Measurements from ENCODE around the gene MDFIC. TPM values are rescaled to one million over a fixed set of nuclear protein-coding genes. Genes with fewer than 3 reads are reported as not detected.

Gene MDFIC
- total RNA-seq, 1 donor, result 72.1 TPM

DNA sequence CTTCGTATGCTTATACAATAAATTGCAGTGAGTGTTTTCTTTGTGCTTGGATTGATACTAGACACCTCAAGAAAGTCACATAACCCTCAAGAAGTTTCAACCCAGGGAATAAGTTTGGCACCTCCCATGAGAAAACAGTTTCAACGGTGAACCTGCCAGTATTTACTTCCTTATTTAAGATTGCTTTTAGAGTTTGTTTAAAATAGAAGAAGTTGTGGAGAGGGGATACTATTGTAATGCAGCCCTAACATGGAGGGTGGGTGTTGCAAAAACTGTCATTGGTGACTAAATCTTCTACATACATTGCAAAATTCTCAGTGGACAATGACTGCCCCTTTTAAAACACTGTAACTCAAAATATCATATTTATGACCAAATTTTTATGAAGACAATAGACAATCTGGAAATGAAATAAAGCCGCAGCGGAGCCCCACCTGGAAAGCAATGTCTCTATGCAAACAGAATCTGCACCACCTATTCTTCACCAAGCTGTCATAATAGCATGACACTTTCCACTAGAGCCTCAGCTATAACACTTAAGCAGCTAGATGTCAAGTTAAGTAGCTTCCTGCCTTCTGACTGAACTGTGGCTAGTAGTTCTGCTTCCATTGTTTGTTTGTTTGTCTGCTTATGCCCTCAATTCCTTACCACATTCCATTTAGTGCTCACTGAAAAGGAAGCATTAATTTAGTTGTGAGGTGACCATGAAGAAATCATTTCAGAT, 98.2 kb downstream of the MDFIC start:
- DNase-seq (ENCODE audit: low read depth), result no peak
- H3K4me3 ChIP-seq (ENCODE audit: low read depth, low read length), result no peak overlapping the region
- TF ChIP-seq CTCF (IDR thresholded peaks at IDR 0.05; ENCODE audit: insufficient read depth, low read length), result no peak

- DNase-seq (ENCODE audit: low read depth), result no peak
- no peak for TF ChIP-seq CTCF (IDR thresholded peaks at IDR 0.05; ENCODE audit: insufficient read depth, low read length)
- H3K4me3 ChIP-seq (ENCODE audit: low read depth, low read length), result no peak overlapping the region
Observed at GRCh38 chr7:115023219-115023618, 101.3 kb downstream of the MDFIC start.

DNA sequence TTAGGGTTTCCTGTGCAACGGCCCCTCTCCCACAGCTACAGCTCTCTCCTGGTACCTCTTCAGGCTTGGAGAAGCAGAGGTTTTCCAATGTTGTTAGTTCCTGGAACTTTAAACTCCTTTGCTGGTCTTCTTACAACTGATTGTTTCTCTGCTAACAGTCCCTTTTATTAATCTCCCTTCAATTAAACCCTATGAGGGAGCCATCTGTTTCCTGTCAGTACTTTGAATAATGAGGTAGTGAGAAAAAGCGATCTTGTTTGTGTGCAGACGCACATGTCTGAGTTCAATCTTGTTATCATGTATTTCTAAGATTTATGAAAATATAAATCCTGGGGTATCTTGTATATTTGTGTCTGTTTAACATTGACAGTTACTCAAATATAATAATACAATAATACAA, 102.4 kb downstream of the MDFIC start:
- no peak for DNase-seq (ENCODE audit: low read depth)
- no peak overlapping the region for H3K4me3 ChIP-seq (ENCODE audit: low read depth, low read length)
- TF ChIP-seq CTCF (IDR thresholded peaks at IDR 0.05; ENCODE audit: insufficient read depth, low read length), result no peak

GRCh38 chr7:115032715-115033703, 111.1 kb downstream of the MDFIC start:
- DNase-seq (ENCODE audit: low read depth), result no peak
- TF ChIP-seq CTCF (IDR thresholded peaks at IDR 0.05; ENCODE audit: insufficient read depth, low read length), result peak; percentile 13
- no peak overlapping the region for H3K4me3 ChIP-seq (ENCODE audit: low read depth, low read length)

DNA sequence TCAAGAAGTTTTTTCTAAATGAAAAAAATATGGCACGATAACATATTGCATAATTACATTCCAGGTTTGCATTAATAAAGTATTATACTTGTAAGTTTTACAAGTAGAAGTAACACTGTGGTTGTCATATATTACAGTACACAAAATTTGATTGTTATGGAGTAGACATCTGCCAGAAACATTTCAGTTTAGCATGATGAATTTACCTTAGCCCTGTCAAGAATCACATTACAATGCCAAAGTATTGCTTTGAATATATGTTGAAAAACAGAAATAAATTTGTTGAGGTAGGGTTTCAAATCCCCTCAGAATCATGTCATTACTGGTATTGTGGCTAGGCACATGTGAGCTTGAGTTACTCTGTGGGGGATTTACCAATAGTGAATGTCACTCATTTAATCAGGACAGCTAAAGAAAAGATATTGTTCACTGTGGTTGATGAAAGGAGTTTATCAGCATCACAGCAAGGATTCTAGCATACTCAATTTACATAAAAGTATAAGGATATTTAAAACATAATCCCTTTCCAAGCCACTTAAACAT, 112.1 kb downstream of the MDFIC start:
- no peak for TF ChIP-seq CTCF (IDR thresholded peaks at IDR 0.05; ENCODE audit: insufficient read depth, low read length)
- no peak for DNase-seq (ENCODE audit: low read depth)
- no peak overlapping the region for H3K4me3 ChIP-seq (ENCODE audit: low read depth, low read length)

DNA sequence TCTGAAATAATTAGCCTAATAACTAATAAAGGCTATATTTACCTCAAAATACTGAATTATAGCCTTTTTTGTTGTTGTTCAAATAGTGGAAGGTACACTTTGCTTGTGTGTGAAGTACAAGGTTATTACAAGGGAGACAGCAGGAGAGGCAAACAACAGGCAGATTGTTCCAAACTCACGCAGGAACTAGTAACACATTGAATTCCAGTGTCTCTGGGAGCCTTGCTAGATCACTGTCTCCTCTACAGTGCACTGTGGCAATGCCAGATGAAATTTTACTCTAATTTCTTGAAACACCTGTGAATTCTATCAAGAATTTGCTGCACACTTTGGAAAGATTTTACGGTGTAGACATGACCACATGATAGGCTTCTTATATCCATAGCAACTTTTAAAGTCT, 112.6 kb downstream of the MDFIC start:
- TF ChIP-seq CTCF (IDR thresholded peaks at IDR 0.05; ENCODE audit: insufficient read depth, low read length), result no peak
- DNase-seq (ENCODE audit: low read depth), result no peak
- no peak overlapping the region for H3K4me3 ChIP-seq (ENCODE audit: low read depth, low read length)

Measured in fibroblast of the aortic adventitia (primary cell).